GM11168 (cell line): ENCODE measurements around the gene PML.
"Not testable (repeated sequence)": the region's sequence is repeated elsewhere in the genome, so short reads cannot be mapped to it uniquely, and the experiment has no call there.

ENCODE experiments used
- in situ Hi-C: fragments of 300-500 bp; cut with MboI; formaldehyde crosslinking; loops from one replicate; pipeline ENCODE4 v1.12.0; 2022; ENCODE audit warnings: low sequenced_read_pairs; ENCODE audit not compliant: unreplicated experiment

Gene PML

DNA sequence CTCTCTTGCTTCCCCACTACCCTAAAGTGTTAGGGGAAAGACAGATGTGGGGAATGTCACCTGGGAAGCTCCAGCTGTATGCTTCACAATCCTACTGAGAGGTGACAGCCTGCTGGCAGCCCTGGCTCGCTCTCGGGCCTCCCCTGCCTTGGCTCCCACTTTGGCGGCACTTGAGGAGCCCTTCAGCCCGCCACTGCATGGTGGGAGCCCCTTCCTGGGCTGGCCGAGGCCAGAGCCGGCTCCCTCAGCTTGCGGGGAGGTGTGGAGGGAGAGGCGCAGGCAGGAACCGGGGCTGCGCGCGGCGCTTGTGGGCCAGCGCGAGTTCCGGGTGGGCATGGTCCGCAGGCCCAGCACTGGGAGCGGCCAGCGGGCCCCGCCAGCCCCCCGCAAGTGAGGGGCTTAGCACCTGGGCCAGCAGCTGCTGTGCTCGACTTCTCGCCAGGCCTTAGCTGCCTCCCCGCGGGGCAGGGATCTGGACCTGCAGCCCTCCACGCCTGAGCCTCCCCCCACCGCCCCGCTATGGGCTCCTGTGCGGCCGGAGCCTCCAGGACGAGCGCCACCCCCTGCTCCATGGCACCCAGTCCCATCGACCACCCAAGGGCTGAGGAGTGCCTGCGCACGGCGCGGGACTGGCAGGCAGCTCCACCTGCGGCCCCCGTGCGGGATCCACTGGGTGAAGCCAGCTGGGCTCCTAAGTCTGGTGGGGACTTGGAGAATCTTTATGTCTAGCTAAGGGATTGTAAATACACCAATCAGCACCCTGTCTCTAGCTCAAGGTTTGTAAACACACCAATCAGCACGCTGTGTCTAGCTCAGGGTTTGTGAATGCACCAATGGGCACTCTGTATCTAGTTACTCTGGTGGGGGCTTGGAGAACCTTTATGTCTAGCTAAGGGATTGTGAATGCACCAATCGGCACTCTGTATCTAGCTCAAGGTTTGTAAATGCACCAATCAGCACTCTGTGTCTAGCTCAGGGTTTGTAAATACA lies 58.0 kb downstream of the PML start:
- in situ Hi-C loops = not testable (repeated sequence)

DNA sequence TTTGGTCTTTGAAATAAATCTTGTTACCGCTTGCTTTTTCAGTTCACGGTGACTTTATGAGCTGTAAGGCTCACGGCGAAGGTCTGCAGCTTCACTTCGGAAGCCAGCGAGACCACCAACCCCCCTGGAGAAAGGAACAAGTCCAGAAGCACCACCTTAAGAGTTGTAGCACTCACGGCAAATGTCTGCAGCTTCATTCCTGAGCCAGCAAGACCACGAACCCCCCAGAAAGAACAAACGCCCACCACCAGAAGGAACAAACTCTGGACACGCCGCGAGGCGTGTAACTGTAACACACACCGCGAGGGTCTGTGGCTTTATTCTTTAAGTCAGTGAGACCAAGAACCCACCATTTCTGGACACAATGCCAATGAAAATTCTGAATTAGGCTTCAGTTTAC lies 59.0 kb downstream of the PML start:
- in situ Hi-C loops = no loop called here

DNA sequence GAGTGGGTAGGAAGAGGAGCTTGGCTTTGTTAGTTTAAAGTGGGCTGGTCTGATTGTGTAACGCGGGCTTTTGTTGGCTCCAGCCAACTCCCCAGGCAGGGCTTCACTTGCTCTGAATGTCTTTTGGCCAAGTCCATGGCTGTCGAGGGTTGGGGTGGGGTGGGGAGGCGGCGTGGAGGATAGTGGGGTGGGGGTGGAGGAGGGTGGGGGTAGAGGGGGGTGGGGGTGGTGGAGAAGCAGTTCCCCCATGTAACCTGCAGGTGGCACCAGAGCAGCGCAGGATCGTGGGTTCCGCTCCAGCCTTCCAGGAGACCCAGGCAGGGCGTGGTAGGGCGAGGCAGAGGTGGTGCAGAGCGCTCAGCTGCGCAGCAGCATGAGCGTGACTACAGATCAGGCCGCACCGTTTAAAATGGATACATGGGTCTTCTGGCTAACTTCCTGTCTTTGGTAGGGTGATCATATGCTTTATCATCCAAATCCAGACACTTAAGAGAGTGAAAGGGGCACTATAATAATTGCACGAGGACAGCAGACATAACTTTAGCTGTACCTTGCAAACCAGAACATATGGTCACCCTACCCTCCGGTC lies 59.5 kb downstream of the PML start:
- in situ Hi-C loops = no loop called here

DNA sequence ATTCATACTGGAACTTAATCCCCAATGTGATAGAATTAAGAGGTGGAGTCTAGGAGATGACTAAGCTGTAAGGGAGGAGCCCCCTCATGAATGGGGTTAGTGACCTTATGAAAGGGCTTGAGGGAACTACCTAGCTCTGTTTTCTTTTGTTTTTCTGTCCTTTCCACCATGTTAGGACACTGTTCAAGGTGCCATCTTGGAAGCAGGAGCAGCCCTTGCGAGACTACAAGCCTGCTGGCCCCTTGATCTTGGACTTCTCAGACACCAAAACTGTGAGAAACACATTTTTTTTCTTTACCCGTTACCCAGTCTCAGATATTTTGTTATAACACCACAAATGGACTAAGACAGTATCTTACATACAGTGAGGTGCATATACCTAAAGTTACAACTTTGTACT lies 61.3 kb downstream of the PML start:
- in situ Hi-C loops = no loop called here

DNA sequence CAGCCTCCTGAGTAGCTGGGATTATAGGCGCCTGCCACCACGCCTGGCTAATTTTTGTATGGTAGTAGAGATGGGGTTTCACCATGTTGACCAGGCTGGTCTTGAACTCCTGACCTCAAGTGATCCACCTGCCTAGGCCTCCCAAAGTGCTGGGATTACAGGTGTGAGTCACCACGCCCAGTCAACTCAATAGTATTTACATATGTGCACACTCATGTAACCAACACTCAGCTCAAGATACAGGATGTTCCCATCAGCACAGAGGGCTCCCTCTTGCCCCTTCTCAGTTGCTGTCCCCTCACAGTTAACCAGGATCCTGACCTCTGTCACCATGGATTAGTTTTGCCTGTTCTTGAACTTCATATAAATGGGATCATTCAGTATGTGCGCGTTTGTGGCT lies 61.8 kb downstream of the PML start:
- in situ Hi-C loops = not testable (repeated sequence)

DNA sequence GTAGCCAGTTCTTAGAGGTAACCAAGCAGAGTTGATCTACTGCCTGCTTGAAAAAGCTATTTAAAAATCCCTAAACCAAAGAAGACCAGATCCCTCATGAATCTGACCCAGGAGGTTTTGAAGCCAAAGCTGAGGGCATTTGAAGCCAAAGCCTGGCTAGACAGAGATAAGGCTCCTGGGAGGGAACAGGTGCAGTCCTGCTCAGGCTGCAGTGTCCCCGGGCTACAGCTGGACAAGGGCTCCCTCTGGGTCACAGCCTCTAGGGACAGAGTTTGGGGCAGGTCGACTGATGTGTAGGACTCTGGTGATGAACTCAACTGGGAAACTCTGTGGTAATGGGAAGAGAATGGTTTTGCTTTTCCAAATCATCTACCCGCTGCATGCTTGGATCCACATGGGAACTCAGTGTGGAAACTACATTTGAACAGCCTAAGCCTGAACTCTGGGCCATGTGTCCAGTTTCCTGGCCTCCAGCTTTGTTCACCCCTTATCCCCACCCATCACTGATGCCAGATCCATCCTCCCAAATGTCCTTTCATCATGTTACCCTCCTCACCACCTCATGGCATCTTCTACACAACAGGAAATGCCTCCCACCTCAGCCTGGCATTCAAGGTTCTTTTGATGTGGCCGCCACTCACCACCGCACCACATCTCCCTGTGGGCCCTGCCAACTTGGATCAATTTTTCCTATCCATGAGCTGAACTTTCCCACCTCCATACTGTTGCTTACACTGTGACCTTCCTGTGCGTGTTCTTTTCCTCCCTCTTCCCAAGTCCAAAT lies 64.7 kb downstream of the PML start:
- in situ Hi-C loops = not testable (repeated sequence)

DNA sequence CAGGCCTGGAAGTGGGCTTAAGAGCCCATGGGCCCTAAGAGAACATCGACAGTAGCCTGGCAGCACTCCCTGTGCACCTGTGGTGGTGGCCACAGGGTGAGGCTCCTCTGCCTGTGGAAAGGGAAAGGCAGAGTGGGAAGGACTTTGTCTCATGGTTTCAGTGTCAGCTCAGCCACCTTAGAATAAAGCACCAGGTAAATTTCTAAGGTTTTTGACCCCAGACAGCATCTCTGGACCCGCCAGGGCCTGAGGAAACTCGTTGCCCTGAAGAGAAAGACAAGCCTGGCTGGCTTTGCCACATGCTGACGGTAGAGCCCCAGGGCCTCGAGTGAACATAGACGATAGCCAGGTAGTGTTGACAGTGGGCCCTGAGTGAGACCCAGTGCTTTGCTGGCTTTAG lies 65.7 kb downstream of the PML start:
- in situ Hi-C loops = loop anchor here (5.0 kb wide), 1 partner anchor 1242 kb away; no protein-coding TSS in a partner anchor

DNA sequence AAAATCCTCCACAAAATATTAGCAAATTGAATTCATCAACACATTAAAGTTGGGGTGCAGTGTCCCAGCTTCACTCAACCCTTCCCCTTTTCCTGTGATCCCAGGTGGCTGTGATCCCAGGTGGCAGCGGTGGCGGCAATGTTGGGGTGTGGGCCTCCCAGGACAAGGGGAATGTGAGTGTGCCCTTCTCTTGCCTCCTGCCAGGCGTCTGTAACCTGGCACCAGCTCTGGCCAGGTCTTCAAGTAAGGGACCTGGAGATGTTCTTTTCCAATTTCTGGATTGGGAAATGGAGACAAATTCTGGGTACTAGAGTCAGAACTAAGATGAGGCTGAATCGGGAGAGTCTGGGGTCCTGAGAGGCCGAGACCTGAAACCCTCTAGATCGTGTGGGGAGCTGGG lies 67.7 kb downstream of the PML start:
- in situ Hi-C loops = loop anchor here (5.0 kb wide), 1 partner anchor 1240 kb away; no protein-coding TSS in a partner anchor

DNA sequence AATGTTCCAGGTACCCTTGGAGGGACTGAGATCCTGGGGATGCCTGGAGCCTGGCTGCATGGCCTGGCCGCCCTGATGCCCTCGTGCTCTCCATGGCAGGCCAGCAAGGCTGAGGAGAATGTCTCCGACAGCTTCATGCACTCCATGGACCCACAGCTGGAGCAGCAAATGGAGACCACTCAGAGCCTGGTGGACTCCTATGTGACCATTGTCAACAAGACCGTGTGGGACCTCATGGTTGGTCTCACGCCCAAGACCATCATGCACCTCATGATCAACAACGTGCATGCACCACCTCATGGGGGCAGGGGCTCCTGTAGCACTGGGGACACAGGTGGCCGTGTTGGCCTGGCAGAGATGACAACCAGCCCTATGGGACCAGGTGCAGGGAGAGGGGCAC lies 68.2 kb downstream of the PML start:
- in situ Hi-C loops = loop anchor here (5.0 kb wide), 1 partner anchor 1240 kb away; no protein-coding TSS in a partner anchor

DNA sequence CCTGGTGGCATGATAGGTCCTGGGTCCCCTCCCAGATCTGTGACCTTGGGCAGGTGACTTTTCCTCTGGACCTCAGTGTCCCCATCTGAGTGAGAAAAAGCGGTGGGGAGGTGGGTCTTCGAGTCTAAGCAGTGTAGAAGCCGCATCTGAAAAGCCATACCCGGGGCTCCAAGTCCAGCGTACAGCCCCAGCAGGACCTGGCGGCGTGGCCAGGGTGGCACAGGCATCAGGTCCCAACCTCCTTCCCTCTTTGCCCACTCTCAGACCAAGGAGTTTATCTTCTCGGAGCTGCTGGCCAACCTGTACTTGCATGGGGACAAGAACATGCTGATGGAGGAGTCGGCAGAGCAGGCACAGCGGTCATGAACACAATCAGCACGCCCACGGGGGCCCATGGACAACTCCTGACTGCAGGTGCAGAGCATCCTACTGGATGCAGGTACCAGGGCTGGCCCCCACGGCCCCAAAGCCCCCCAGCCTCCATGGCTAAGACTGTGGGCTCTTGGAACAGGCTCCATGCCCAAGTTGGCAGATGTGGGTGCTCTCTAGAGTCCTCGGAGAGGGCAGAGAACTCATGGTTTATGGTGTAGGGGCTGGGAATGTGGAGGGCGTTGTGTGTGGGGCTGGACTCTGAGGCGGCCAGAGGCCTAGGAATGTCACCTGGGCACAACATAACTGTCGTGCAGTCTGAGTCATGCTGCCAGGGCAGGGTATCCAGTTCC lies 69.1 kb downstream of the PML start:
- in situ Hi-C loops = loop anchor here (5.0 kb wide), 1 partner anchor 1239 kb away; no protein-coding TSS in a partner anchor

DNA sequence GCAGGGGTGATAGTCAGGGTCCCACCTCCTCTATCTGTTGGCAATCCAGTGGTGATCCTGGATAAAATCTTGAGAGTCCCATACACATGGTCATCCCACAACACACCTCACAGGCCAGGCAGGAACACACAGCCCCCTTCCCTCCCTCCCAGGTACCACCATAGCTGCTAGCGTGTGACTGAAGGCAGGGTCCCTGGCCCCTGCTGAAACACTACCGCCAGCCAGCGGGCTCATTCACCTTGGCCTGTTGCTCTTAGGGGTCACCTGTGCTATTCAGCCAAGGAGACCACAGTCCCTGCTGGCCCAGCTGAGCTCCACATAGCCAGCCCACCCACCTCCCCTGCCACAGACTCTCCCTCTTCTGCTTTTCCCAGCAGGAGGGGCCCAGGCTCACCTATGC lies 69.7 kb downstream of the PML start:
- in situ Hi-C loops = loop anchor here (5.0 kb wide), 1 partner anchor 1238 kb away; no protein-coding TSS in a partner anchor

DNA sequence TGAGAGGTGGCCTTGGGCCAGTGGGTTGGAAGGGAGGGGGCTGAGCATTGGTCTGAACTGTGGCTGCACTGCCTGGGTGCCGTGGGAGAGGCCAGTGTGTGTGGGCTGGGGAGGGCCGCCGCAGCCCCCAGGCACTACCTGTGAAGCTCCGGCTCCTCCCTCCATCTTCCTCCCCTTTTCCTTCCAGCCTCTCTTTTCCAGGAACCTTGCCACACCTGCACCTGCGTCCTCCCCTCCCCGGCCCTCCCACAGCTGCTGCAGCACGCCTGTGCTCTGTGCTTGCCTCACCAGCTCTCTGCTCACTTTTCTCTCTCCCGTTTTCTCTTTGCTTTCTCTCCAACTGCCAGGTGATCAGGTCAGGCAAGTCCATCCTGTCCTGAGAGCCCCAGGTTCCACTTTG lies 70.3 kb downstream of the PML start:
- in situ Hi-C loops = loop anchor here (5.0 kb wide), 1 partner anchor 1237 kb away; no protein-coding TSS in a partner anchor

DNA sequence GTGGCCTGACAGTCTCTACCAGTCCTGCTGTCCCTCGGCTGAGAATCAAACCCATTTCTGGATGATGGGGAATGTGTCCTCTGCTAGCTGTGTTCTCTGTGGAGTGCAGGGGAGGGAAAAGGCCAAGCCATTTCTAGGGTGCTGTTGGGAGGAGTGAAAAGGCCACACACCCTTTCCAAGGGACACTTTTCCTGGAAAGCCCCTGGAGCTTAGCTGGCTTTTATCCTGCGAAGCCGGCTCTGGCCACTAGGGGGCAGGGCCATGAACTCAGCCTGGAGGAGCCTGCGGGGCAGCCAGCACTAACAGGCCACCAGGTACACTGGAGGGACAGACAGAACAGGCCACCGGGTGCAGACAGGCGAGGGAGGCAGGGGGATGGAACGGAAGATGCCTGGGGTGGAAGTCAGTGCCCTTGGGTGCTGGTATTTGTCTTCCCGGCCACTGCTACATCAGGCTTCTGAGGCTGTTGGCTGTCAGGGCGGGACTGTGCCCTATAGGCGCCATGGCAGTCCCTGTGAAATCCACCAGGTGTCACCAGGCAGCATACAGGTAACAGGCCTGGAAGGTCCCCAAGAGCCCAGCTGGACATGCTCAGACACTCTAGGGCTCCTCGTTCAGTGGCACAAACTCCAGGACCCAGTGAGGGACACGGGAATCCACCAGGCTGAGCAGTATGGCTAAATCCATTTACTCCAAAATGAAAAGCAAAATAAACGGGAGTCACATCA lies 71.3 kb downstream of the PML start:
- in situ Hi-C loops = not testable (repeated sequence)

DNA sequence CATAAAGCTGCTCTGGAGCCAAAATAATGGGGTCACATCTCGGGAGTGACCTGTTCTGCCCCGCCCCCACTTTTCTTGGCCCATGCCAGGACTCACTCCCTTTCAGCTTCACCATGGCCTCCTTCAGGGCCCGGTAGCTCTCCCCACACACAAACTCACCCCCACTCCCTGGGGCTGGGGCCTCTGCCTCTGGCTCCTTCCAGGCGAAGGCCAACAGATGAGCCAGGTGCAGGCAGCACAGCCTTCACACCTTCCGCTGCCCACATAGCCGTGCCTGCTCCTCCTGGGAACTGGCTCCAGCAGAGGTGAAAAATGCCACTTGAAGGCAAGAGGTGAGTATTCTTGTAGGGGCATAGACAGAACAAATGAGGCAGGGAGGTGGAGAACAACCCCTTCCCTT lies 77.1 kb downstream of the PML start:
- in situ Hi-C loops = not testable (repeated sequence)

DNA sequence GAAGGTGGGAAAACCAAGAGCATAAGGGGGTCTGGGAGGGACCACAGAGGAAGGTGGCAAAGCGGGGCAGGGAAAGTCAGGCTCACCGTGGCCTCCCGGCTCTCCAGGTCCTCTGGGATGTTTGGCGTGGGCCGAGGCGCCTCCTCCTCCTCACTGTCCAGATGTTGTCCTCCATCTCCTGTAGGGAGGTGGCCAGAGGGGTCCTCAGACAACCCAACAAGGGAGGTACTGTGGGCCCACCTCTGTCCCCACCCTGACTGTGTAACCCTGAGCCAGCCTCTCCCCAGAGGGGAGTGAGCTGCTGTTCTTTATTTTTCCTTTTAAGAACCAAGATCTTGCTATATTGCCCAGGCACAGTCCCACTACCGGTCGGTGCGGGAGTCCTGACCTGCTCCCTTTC lies 77.6 kb downstream of the PML start:
- in situ Hi-C loops = not testable (repeated sequence)

DNA sequence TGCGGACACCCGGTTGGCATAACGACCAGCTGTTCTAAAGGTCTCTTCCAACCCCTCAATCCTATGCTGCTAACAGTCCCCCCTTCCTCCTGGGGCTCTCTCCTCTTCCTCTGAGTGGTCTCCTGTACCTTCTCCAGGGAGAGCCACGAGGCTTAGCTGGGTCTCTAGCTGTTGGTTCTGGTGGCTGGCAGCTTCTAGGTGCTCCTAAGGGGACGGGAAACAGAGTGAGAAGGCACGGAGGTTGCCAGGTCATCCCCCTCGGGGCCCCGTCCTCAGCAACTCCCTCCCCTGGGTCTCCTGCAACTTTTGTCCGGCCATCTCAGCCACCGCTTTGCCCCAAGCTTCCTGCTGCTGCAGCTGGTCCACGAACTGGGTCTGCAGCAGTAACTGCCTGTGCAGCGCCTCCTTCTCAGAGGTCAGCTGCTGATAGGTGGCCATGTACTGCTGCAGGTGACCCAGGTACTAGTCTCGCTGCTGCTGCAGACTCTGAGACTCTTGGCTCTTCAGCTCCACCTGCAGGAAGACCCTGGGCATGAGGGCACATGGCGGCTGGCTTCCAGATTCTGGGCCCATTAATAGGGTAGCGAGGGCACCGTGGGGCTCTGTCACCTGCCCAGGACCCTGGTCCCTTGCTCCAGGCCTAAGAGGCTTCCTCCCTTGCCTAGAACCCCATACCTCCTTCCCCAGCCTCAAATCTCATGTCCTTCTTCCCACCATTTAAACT lies 78.3 kb downstream of the PML start:
- in situ Hi-C loops = not testable (repeated sequence)

DNA sequence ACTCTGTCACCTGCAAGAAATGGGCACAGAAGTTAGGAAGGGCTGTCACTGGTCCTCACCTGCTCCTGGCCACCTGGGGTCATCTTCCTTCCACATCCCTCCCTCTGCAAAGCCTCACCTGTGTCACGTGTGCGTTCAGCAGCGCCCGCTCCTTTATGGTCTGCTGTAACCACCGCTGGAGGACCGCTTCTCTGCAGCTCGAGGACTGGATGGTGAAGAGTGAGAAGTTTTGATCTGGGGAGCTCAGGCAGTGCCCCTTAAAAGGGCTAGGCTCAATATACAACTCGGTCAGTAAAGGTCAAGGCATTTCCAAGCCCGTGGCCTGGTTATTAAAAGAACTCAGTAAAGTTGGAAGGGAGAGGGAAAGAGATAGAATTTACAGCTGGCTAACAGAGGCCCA lies 81.3 kb downstream of the PML start:
- in situ Hi-C loops = not testable (repeated sequence)

DNA sequence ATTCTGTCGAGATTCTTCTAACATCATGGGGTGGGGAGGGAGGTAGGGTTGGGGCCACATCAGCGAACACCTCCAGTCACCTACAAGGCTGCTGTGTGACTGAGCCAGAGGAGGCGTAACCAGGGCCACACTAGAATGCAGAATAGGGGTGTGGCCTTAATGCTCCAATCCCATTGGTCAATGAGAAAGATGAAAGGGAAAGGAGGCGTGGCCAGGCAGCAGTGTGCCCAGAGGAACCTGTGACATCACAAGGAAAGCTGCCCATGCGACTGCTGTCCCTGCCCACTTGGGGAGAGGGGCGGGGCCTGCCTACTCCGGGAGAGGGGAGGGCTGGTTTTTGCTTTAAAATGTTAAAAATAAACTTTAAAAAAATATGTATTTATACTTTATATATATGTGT lies 87.9 kb downstream of the PML start, which contains the start of gene GOLGA6A:
Gene GOLGA6A (minus strand): TSS at position 101 of the 400 bp plus-strand sequence. CDS start 41 bp downstream, at position 60.
- in situ Hi-C loops = not testable (repeated sequence)
